Body of pancreas (tissue), 4 donors: ENCODE data around the gene SYNGR3.

Experiments
- POLR2A ChIP-seq, 3 donors: fragments of 450-650 bp; IDR thresholded peaks; one replicate each; pipeline ENCODE4 v1.6.1; 2016; ENCODE audit warnings: antibody characterized with exemption in 3 of 3, mild to moderate bottlenecking in 2 of 3
- TF ChIP-seq, protein P1 (sequence below), 7 experiments: fragments of 450-650 bp in 4 of 7; fragments of 200-600 bp in 3 of 7; sonication (generic) in 3 of 7; IDR thresholded peaks; one replicate each; pipeline ENCODE4 v1.5.1; 2016 to 2019; ENCODE audit warnings: antibody characterized with exemption in 7 of 7

DNA sequence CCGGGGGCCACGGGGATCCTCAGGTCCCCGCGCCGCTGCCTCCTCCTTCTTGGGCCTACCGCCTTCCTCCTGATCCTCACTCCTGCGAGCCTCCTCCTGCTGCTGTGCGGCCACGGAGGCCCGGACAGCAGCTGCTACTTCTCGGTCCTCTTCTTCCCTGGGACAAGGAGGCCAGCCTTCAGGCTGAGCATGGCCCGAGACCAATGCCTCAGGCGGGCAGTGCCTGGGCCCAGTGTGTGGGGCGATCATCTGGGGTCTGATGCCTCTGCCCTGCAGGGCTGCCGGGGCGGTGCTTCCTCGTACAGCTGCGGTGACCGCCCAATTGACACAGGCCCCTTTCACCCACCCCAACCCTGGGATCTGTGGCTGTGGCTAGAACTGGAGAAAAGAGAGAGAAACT lies 11.3 kb downstream of the SYNGR3 start:
- TF ChIP-seq, protein P1, sequence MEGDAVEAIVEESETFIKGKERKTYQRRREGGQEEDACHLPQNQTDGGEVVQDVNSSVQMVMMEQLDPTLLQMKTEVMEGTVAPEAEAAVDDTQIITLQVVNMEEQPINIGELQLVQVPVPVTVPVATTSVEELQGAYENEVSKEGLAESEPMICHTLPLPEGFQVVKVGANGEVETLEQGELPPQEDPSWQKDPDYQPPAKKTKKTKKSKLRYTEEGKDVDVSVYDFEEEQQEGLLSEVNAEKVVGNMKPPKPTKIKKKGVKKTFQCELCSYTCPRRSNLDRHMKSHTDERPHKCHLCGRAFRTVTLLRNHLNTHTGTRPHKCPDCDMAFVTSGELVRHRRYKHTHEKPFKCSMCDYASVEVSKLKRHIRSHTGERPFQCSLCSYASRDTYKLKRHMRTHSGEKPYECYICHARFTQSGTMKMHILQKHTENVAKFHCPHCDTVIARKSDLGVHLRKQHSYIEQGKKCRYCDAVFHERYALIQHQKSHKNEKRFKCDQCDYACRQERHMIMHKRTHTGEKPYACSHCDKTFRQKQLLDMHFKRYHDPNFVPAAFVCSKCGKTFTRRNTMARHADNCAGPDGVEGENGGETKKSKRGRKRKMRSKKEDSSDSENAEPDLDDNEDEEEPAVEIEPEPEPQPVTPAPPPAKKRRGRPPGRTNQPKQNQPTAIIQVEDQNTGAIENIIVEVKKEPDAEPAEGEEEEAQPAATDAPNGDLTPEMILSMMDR (IDR thresholded peaks at IDR 0.05) = no peak
- no peak for TF ChIP-seq POLR2A (IDR thresholded peaks at IDR 0.05)
